CD4-positive, alpha-beta T cell treated with Interleukin-15 for 1 hour (primary cell): ENCODE data around the gene CARD6.
"Not testable (repeated sequence)": the region's sequence is repeated elsewhere in the genome, so short reads cannot be mapped to it uniquely, and the experiment has no call there.

ENCODE experiments used
- DNase-seq: peaks from one replicate; pipeline ENCODE4 v3.0.0-alpha.2; 2020

Gene CARD6

DNA sequence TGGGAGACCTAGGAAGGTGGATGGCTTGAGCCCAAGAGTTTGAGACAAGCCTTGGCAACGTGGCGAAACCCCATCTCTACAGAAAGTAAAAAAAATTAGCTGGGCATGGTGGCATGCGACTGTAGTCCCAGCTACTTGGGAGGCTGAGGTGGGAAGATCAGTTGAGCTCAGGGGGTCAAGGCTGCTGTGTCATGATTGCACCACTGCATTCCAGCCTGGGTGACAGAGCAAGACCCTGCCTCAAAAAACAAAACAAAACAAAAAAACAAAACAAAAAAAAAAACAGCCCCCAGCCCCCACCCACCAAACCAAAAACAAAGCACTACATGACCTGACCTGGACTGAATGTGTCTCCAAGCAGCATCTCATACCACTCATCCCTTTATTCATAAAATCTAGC lies 34.8 kb downstream of the CARD6 start:
- no peak for DNase-seq

DNA sequence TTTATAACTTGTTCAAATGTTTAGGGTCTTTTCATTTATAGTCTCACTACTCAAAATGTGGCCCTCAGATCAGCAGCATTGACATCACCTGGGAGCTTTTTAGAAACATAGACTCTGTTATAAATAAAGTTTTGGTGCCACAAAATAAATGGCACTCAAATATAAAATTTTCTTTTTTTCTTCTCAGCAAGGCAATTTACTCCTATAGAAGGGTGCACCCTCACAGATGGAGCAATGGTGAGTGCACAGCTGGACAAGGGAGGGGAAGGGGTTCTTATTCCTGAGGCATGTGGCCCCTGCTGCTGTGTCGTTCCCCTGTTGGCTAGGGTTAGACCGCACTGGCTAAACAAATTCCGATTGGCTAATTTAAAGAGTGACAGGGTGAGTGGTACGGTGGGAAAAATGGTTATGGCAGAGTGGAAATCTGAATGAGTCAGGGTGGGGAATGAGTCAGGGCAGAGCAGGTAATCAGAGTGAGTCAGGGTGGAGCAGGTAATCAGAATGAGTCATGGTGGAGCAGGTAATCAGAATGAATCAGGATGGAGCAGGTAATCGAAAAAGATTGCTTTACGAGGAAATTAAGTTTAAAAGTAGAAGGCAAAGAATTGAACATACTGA lies 36.3 kb downstream of the CARD6 start:
- no peak for DNase-seq

DNA sequence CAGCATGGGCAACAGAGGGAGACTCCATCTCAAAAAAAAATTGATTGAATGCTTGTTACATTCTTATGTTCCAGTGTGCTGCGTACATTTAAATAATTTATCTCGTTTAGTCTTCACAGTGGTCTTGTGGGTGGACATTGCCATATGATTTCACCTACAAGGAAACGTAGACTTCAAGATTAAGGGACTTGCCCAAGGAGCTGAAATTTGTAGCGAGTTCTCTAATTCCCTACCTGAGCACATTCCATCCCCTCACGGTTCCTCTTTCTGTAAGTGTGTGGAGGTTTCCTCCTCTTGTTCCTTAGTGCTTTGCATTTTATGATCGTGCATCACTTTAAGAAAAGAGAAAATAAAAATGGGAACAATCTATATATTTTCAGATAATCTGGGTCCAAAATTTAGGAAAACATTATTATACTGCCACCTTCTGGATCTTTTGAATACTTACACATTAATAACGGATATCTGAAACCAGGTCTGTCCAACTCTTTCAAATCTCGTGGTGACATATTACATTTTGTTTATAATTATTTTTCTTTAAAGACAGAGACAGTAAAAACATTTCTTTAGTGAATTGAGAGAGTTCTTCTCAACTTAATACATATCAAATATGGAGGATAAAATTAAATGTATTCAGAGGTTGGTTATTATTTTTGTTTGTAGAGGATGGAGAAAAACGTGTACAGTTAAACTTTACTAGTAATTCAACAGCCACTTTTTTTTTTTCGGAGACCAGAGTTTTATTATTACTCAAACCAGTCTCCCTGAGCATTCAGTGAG lies 38.2 kb downstream of the CARD6 start:
- no peak for DNase-seq

DNA sequence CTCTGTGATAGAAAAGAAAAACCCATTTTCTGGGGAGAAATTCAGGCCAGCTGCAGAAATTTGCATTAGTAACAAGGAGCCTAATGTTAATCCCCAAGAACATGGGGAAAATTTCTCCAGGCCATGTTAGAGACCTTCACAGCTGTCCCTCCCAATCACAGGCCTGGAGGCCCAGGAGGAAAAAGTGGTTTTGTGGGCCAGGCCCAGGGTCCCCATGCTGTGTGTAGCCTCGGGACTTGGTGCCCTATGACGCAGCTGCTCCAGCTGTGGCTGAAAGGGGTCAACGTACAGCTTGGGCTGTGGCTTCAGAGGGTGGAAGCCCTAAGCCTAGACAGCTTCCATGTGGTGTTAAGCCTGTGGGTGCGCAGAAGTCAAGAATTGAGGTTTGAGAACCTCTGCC lies 41.1 kb downstream of the CARD6 start:
- DNase-seq, result no peak

DNA sequence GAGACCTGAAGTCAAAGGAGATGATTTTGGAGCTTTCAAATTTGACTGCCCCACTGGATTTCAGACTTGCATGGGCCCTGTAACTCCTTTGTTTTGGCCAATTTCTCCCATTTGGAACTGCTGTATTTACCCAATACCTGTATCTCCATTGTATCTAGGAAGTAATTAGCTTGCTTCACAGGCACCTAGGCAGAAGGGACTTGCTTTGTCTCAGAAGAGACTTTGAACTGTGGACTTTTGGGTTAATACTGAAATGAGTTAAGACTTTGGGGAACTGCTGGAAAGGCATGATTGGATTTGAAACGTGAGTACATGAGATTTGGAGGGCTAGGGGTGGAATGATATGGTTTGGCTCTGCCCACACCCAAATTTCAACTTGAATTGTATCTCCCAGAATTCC lies 41.9 kb downstream of the CARD6 start:
- DNase-seq, result not testable (repeated sequence)

DNA sequence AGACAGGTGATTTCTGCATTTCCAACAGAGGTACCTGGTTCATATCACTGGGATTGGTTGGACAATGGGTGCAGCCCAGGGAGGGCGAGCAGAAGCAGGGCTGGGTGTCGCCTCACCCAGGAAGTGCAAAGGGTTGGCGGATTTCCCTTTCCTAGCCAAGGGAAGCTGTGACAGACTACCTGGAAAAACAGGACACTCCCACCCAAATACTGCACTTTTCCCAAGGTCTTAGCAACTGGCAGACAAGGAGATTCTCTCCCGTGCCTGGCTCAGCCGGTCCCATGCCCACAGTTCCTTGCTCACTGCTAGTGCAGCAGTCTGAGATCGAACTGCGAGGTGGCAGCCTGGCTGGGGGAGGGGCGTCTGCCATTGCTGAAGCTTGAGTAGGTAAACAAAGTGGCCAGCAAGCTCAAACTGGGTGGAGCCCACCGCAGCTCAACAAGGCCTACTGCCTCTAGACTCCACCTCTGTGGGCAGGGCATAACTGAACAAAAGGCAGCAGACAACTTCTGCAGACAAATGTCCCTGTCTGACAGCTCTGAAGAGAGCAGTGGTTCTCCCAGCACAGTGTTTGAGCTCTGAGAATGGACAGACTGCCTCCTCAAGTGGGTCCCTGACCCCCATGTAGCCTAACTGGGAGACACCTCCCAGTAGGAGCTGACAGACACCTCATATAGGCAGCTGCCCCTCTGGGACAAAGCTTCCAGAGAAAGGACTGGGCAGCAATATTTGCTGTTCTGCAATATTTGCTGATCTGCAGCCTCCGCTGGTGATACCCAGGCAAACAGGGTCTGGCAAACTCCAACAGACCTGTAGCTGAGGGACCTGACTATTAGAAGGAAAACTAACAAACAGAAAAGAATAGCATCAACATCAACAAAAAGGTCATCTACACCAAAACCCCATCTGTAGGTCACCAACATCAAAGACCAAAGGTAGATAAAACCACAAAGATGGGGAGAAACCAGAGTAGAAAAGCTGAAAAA lies 54.6 kb downstream of the CARD6 start:
- not testable (repeated sequence) for DNase-seq

DNA sequence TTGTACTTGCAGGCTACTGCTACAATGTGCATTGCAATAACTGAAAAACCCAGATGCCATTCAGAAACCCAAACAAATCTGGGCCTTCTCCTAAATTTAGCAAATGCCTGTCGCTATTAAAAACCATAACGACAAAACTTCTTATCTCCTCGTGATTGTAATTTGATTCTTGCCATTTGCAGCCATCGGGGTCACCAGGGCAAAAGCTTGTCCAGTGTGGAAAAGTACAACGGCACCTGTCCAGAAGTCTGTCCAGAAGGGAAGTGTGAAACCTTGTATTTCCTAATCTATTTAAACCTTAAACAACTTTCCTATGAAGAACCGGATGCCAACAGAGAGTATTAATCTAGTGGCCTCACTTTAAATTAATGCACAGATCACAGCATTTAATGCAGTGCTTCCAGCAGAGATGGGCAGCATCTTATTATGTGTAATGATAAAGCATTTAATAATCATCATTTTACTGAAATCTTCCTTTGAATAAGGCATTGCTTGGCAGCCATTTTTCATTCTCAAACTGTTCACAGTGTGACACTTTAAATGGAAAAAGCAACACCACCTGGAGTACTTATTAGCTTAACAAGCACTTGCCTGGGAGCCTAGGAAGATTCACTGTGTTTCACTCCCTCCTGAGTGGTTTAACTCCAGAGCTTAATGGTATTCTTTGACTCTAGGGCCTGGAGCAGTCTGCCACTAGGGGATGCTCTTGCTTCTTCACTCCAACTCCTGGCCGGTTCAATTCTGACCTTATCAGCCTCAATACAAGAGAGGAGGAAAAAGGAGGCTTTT lies 63.2 kb downstream of the CARD6 start:
- DNase-seq, result no peak

DNA sequence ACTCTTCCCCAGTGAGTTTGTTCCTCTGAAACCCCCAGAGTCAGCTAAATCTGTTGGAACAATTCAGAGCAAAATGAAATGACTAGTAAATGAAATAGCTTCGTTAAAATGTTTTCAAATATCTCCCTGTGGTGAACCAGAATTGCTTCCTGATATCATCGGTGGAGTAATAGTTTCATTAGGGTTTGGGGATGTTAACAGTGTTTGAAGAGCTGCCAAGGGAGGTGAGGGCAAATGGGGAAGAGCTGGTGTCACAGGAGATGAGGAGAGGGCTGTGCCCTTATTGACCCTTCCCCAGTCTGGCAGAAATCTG lies 63.8 kb downstream of the CARD6 start:
- DNase-seq, result no peak

DNA sequence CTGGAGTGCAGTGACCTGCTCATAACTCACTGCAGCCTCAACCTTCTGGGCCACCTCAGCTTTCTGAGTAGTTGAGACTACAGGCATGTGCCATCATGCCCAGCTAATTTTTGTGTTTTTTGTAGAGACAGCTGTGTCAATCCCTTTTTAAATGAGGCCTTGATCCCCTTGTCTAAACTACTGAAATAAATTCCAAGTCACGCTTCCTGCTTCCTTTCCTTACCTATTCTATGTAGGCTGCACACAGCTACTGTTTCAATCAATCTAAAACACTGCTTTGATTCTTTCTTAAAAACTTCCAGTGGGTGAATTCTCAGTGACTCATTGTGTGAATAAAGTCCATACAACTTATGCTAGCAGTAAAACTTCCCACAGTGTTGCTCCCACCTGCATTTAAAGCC lies 65.2 kb downstream of the CARD6 start:
- DNase-seq, result no peak

DNA sequence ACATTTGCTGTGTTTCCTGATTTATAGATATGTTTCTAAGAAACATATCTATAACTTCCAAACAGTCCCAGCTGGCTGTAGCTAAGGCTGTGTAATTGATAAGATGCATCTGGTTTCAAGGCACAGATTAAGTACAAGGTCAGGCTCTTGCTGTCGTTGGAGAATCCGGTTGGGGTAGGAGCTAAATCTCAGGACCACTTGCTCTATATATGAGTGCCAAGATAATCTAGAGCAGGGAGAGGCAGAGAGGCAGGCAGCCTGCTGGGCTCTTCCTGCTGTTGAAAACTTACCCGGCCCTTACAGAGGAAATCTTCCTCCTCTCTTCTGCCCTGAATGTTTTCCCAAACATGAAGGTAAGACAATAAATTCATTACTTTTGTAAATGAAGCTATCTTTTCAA lies 68.1 kb downstream of the CARD6 start, which contains the start of gene C7:
TSS of gene C7 (plus strand) at position 234 of the 400 bp plus-strand sequence. CDS start at position 348, 114 bp downstream.
- DNase-seq, result no peak

DNA sequence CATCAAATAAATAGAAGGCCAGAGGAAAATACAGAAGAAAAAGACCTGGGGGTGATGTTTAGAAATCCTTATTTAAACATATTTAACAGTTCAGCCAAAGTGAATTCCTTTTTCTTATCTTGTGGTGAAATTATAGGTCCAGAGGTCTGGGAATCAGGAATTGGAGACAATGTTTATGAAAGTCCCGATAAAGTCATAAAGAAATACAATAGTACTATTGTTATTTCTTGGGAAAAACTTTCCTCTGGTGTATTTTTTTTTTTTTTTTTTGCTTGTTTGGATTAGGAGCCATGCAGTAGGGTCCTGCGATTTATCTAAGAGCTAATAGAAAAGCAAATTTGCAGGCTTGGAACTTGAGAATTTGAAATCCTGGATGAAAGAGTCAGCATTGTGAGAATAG lies 68.6 kb downstream of the CARD6 start:
- DNase-seq, result no peak
